GM21390 (cell line): ENCODE data around the gene INF2.

Experiments used
- ATAC-seq: cut with Tn5 transposase; IDR thresholded peaks from one replicate; pipeline ENCODE4 v1.9.1; 2021; ENCODE audit not compliant: unreplicated experiment

Gene INF2

GRCh38 chr14:104688505-104689108 is 811 bp upstream of the INF2 start:
- no peak for ATAC-seq

GRCh38 chr14:104689881-104690711 is 678 bp downstream of the INF2 start:
- no peak for ATAC-seq

GRCh38 chr14:104690861-104691455 is 1.5 kb downstream of the INF2 start:
- no peak for ATAC-seq

GRCh38 chr14:104691546-104692260 is 2.3 kb downstream of the INF2 start:
- no peak for ATAC-seq

- ATAC-seq = no peak
Measured at GRCh38 chr14:104692261-104692938, 3.0 kb downstream of the INF2 start.

- no peak for ATAC-seq
Measured at GRCh38 chr14:104692939-104693315, 3.5 kb downstream of the INF2 start.

- ATAC-seq = no peak
Measured at GRCh38 chr14:104693482-104694431, 4.3 kb downstream of the INF2 start.

- no peak for ATAC-seq
Measured at GRCh38 chr14:104694475-104694950, 5.1 kb downstream of the INF2 start.

- ATAC-seq = no peak
Measured at GRCh38 chr14:104694991-104695659, 5.7 kb downstream of the INF2 start.

GRCh38 chr14:104695660-104696000 is 6.2 kb downstream of the INF2 start:
- ATAC-seq = no peak

GRCh38 chr14:104696671-104697316 is 7.4 kb downstream of the INF2 start:
- ATAC-seq = no peak

- ATAC-seq = no peak
Measured at GRCh38 chr14:104697317-104697703, 7.9 kb downstream of the INF2 start.

GRCh38 chr14:104697892-104698583 is 8.6 kb downstream of the INF2 start:
- ATAC-seq = no peak

GRCh38 chr14:104698688-104699425 is 9.4 kb downstream of the INF2 start:
- ATAC-seq = no peak

GRCh38 chr14:104699426-104699748 is 10.0 kb downstream of the INF2 start:
- ATAC-seq = no peak

- no peak for ATAC-seq
Measured at GRCh38 chr14:104700225-104700651, 10.8 kb downstream of the INF2 start.

GRCh38 chr14:104700747-104701217 is 11.4 kb downstream of the INF2 start:
- no peak for ATAC-seq
